ENCODE results near the gene IWS1. TPM values are rescaled to one million over a fixed set of nuclear protein-coding genes. Genes with fewer than 3 reads are reported as not detected.
"Not testable (repeated sequence)": the region's sequence is repeated elsewhere in the genome, so short reads cannot be mapped to it uniquely, and the experiment has no call there.

IWS1 gene
- total RNA-seq, 2 donors from 2014 or later, result 33.3 to 43.8 TPM

- H3K4me1 Mint-ChIP-seq, result peaks cover 9% of the 10 kb centered on the region
- no peak overlapping the region for H3K27ac Mint-ChIP-seq
- no peak for ATAC-seq (replicated peaks)
- H3K9me3 Mint-ChIP-seq, result no peaks in the 10 kb centered on the region
- H3K4me3 Mint-ChIP-seq, result no peak overlapping the region
- H3K36me3 Mint-ChIP-seq (ENCODE audit: low read depth), result peaks cover 14% of the 10 kb centered on the region
- no peaks in the 10 kb centered on the region for H3K27me3 Mint-ChIP-seq
These were observed 72.7 kb downstream of the IWS1 start for GRCh38 chr2:127453392-127454171.

GRCh38 chr2:127453013-127453391 is 73.3 kb downstream of the IWS1 start:
- ATAC-seq (replicated peaks), result no peak
- H3K36me3 Mint-ChIP-seq (ENCODE audit: low read depth), result peaks cover 14% of the 10 kb centered on the region
- no peaks in the 10 kb centered on the region for H3K9me3 Mint-ChIP-seq
- H3K27me3 Mint-ChIP-seq, result no peaks in the 10 kb centered on the region
- H3K4me1 Mint-ChIP-seq, result peaks cover 9% of the 10 kb centered on the region
- no peak overlapping the region for H3K4me3 Mint-ChIP-seq
- H3K27ac Mint-ChIP-seq, result no peak overlapping the region

DNA sequence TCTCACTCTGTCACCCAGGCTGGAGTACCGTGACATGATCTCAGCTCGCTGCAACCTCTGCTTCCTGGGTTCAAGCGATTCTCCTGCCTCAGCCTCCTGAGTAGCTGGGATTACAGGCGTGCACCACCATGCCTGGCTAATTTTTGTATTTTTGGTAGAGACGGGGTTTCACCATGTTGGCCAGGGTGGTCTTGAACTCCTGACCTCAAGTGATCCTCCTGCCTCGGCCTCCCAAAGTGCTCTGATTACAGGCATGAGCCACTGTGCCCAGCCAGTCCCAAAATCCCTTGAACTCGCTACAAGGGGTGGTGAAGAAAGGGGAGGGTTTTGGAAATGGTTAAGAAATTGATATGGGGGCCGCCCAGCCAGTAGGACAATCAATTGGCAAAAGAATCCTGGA is 73.9 kb downstream of the IWS1 start:
- not testable (repeated sequence) for H3K4me3 Mint-ChIP-seq; H3K27me3 Mint-ChIP-seq; ATAC-seq (replicated peaks)

DNA sequence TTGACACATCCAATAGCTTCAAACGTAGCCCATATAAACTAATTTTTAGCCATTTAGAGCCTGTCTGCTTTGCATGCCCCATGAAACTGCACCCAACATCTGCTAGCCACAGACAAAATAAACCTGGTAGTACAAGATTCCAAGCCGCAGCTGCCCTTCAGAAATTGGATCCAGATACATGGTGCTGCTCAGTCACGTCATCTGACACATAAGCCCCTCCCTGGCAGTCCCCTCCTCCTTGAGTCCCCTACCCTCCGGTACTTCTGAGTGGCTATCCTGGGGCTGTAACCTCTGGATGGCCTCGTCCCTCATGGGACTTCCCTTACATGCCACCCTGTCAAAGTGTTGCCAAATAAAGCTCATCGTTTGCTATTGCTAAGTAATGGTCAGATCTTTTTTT is 74.3 kb downstream of the IWS1 start:
- H3K27me3 Mint-ChIP-seq, result no peaks in the 10 kb centered on the region
- H3K4me1 Mint-ChIP-seq, result peaks cover 9% of the 10 kb centered on the region
- H3K9me3 Mint-ChIP-seq, result no peaks in the 10 kb centered on the region
- H3K36me3 Mint-ChIP-seq (ENCODE audit: low read depth), result peaks cover 14% of the 10 kb centered on the region
- H3K4me3 Mint-ChIP-seq, result no peak overlapping the region
- H3K27ac Mint-ChIP-seq, result no peak overlapping the region
- ATAC-seq (replicated peaks), result no peak

More for the DNA sequence above, 73.9 kb downstream of the IWS1 start:
- H3K4me1 Mint-ChIP-seq, H3K9me3 Mint-ChIP-seq, H3K27ac Mint-ChIP-seq: not testable (repeated sequence)
- peaks cover 14% of the 10 kb centered on the region for H3K36me3 Mint-ChIP-seq (ENCODE audit: low read depth)

GRCh38 chr2:127449898-127450297 is 76.4 kb downstream of the IWS1 start:
- no peak for ATAC-seq (replicated peaks)
- Mint-ChIP-seq H3K36me3 (ENCODE audit: low read depth) (peaks cover 14% of the 10 kb centered on the region), H3K4me1 (no peaks in the 10 kb centered on the region), H3K4me3 (no peak overlapping the region), H3K9me3 (peaks cover 3% of the 10 kb centered on the region), H3K27me3 (no peaks in the 10 kb centered on the region), H3K27ac (no peak overlapping the region)

DNA sequence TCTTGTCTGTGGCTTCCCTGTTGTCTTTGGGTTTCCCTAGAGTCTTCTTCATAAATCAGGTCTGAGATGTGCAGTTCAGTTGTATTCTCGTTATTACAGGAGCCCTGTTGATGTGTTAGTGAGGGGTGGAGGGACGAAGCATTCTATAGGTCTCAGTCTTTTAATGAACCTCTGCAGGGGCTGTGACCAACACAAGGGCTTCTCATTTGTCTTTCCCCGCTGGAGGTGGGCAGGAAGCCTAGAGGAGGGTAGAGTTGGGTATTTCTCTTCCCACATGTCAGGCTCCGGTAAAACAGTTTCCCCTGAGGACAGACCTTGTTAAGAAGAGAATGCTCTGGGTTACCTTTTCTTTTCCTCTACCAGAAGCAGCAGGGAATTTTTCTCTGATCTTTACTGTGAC is 76.9 kb downstream of the IWS1 start:
- H3K9me3 Mint-ChIP-seq, result peaks cover 4% of the 10 kb centered on the region
- H3K27me3 Mint-ChIP-seq, result no peaks in the 10 kb centered on the region
- H3K36me3 Mint-ChIP-seq (ENCODE audit: low read depth), result peaks cover 14% of the 10 kb centered on the region
- H3K4me3 Mint-ChIP-seq, result no peak overlapping the region
- H3K27ac Mint-ChIP-seq, result no peak overlapping the region
- ATAC-seq (replicated peaks), result no peak
- no peaks in the 10 kb centered on the region for H3K4me1 Mint-ChIP-seq

GRCh38 chr2:127448526-127448925 is 77.8 kb downstream of the IWS1 start:
- no peaks in the 10 kb centered on the region for H3K4me1 Mint-ChIP-seq
- H3K27me3 Mint-ChIP-seq, result no peaks in the 10 kb centered on the region
- H3K4me3 Mint-ChIP-seq, result no peak overlapping the region
- H3K36me3 Mint-ChIP-seq (ENCODE audit: low read depth), result peaks cover 14% of the 10 kb centered on the region
- no peak overlapping the region for H3K27ac Mint-ChIP-seq
- H3K9me3 Mint-ChIP-seq, result peaks cover 4% of the 10 kb centered on the region
- ATAC-seq (replicated peaks), result no peak

- no peaks in the 10 kb centered on the region for H3K36me3 Mint-ChIP-seq (ENCODE audit: low read depth)
- H3K4me3 Mint-ChIP-seq, result no peak overlapping the region
- peaks cover 8% of the 10 kb centered on the region for H3K9me3 Mint-ChIP-seq
These were observed 86.9 kb downstream of the IWS1 start for GRCh38 chr2:127439343-127439742.

DNA sequence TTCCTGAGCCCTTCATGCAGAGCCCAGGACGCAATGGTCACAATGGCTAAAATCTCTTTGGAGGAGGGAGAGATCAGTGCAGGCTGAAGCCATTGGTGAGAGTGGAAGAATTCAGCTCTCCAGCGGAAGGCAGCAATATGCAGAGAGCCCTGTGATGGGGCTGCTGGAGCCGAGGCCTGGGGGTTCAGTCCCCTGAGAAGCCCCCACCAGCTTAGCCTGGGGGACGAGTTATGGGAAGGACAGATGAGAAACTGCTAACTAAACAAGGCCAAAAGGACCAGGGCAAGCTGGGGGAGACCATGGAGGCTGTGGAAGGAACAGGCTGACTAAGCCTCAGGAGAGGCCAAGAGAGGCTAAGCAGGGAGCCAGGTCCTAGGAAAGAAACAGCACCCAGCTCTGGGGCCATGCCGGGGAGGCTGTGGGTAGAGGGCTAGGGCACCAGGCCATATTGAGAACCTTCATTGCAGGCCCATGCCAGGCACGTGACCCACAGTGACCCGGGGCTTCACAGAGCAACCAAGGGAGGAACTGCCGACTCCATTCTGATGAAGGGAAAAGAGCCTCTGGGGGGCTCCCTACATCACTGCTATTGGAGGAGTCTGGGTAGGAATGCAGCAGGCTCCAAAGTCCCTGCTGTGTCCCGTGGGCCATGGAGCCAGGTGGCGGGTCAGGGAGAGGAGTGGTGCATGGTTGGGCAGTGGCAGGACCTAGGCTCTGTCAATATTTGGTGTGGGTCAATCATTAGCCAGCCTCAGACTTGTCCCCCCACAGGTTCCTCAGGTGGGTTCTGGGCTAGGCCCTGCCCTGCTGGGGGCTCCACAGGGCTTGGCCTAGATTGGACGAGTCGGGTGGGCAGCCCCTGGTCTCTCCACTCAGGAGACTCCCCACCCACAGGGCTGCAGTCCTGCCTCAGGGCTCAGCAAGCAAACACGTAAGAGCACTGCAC is 88.2 kb downstream of the IWS1 start:
- H3K27ac Mint-ChIP-seq, result no peak overlapping the region
- no peaks in the 10 kb centered on the region for H3K4me1 Mint-ChIP-seq
- no peak overlapping the region for H3K4me3 Mint-ChIP-seq
- H3K27me3 Mint-ChIP-seq, result no peaks in the 10 kb centered on the region
- no peak for ATAC-seq (replicated peaks)
- H3K36me3 Mint-ChIP-seq (ENCODE audit: low read depth), result no peaks in the 10 kb centered on the region
- peaks cover 8% of the 10 kb centered on the region for H3K9me3 Mint-ChIP-seq

More at GRCh38 chr2:127439343-127439742, 86.9 kb downstream of the IWS1 start:
- Mint-ChIP-seq H3K4me1 (no peaks in the 10 kb centered on the region), H3K27me3 (no peaks in the 10 kb centered on the region), H3K27ac (no peak overlapping the region)
- no peak for ATAC-seq (replicated peaks)

DNA sequence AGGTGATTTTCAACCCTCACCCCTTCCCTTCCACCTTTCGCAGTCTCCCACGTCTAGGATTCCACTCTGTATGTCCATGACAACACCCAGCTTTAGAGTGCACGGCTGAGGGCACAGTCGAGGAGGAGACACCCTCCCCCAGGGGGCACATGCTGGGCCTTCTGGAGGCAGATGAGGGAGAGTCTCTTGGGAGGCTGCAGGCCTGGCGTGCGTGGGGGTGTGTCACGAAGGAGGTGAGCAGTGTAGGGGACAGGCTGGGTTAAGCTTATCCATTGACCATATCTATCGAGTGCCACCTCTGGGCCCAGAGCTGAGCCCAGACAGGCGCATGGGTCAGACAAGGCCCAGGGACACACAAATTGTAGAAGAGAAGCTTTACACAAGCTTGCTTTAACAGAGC is 89.2 kb downstream of the IWS1 start:
- Mint-ChIP-seq H3K27me3 (no peaks in the 10 kb centered on the region), H3K4me1 (no peaks in the 10 kb centered on the region), H3K36me3 (ENCODE audit: low read depth) (no peaks in the 10 kb centered on the region), H3K27ac (no peak overlapping the region), H3K4me3 (no peak overlapping the region), H3K9me3 (peaks cover 6% of the 10 kb centered on the region)
- no peak for ATAC-seq (replicated peaks)

DNA sequence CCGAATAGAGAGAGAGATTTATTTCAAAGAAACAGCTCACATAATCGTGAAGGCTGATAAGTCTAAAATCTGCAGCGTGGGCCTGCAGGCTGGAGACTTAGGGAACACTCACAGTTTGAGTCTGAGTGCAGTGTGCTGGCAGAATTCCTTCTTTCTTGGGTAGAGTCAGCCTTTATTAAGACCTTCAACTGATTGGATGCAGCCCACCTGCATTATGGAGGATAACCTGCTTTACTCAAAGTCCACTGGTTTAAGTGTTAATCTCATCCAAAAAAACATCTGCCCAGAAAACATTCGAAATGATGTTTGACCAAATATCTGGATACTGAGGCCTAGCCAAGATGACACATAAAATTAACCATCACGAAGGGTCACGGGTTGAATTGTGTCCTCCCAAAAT is 91.8 kb downstream of the IWS1 start:
- H3K9me3 Mint-ChIP-seq, result no peaks in the 10 kb centered on the region
- no peak for ATAC-seq (replicated peaks)
- no peak overlapping the region for H3K27ac Mint-ChIP-seq
- H3K4me3 Mint-ChIP-seq, result no peak overlapping the region
- H3K27me3 Mint-ChIP-seq, result no peaks in the 10 kb centered on the region
- H3K36me3 Mint-ChIP-seq (ENCODE audit: low read depth), result no peaks in the 10 kb centered on the region
- no peaks in the 10 kb centered on the region for H3K4me1 Mint-ChIP-seq

GRCh38 chr2:127431408-127432023 is 94.8 kb downstream of the IWS1 start:
- no peaks in the 10 kb centered on the region for H3K4me1 Mint-ChIP-seq
- no peaks in the 10 kb centered on the region for H3K36me3 Mint-ChIP-seq (ENCODE audit: low read depth)
- H3K9me3 Mint-ChIP-seq, result no peaks in the 10 kb centered on the region
- H3K27ac Mint-ChIP-seq, result no peak overlapping the region
- no peak for ATAC-seq (replicated peaks)
- no peak overlapping the region for H3K4me3 Mint-ChIP-seq
- H3K27me3 Mint-ChIP-seq, result no peaks in the 10 kb centered on the region
